GM12878 (cell line): ENCODE measurements around the gene CCDC149.

Experiments
- TAF1 ChIP-seq: IDR thresholded peaks from 2 replicates; pipeline ENCODE4 v1.6.1; 2011; ENCODE audit warnings: mild to moderate bottlenecking, low read depth, low read length, borderline replicate concordance
- TF ChIP-seq, protein P1 (sequence below): fragments of 450-650 bp; formaldehyde crosslinking; IDR thresholded peaks from 2 replicates; pipeline ENCODE4 v1.4.0; 2020; ENCODE audit warnings: mild to moderate bottlenecking, moderate library complexity
- TF ChIP-seq, protein P2 (sequence below), 3 experiments: IDR thresholded peaks in 2 of 3; conservative IDR thresholded peaks in 1 of 3; 2 replicates each; pipeline ENCODE4 v1.5.1; 2011; ENCODE audit warnings: low read depth in 3 of 3, low read length in 3 of 3, mild to moderate bottlenecking in 3 of 3, control low read depth in 2 of 3, moderate library complexity in 2 of 3, inconsistent platforms in 1 of 3, mixed read lengths in 1 of 3; ENCODE audit not compliant: control insufficient read depth in 2 of 3, insufficient read depth in 1 of 3; ENCODE audit errors: extremely low read depth in 1 of 3

DNA sequence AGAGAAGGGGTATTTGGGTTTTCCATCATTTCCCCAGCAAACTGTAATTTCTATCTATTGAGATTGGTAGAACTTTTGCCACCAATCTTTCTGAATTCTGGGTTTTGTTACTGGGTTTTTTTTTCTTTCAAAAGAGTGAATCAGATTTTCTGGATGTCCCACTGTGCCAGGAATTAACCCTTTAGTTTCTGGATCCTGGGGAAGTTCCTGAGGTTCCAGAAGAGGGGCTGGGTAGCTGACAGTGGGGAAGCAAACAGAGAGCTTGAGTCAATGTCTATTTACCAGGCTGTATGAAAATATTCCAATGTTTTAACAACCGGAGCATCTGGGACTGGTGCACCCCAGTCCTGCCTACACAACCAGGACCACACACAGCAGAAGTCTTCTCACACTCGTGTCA, 143.3 kb downstream of the CCDC149 start:
- TF ChIP-seq, protein P1, sequence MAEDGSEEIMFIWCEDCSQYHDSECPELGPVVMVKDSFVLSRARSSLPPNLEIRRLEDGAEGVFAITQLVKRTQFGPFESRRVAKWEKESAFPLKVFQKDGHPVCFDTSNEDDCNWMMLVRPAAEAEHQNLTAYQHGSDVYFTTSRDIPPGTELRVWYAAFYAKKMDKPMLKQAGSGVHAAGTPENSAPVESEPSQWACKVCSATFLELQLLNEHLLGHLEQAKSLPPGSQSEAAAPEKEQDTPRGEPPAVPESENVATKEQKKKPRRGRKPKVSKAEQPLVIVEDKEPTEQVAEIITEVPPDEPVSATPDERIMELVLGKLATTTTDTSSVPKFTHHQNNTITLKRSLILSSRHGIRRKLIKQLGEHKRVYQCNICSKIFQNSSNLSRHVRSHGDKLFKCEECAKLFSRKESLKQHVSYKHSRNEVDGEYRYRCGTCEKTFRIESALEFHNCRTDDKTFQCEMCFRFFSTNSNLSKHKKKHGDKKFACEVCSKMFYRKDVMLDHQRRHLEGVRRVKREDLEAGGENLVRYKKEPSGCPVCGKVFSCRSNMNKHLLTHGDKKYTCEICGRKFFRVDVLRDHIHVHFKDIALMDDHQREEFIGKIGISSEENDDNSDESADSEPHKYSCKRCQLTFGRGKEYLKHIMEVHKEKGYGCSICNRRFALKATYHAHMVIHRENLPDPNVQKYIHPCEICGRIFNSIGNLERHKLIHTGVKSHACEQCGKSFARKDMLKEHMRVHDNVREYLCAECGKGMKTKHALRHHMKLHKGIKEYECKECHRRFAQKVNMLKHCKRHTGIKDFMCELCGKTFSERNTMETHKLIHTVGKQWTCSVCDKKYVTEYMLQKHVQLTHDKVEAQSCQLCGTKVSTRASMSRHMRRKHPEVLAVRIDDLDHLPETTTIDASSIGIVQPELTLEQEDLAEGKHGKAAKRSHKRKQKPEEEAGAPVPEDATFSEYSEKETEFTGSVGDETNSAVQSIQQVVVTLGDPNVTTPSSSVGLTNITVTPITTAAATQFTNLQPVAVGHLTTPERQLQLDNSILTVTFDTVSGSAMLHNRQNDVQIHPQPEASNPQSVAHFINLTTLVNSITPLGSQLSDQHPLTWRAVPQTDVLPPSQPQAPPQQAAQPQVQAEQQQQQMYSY (CRISPR knock-in tag), result no peak
- TF ChIP-seq, protein P2, sequence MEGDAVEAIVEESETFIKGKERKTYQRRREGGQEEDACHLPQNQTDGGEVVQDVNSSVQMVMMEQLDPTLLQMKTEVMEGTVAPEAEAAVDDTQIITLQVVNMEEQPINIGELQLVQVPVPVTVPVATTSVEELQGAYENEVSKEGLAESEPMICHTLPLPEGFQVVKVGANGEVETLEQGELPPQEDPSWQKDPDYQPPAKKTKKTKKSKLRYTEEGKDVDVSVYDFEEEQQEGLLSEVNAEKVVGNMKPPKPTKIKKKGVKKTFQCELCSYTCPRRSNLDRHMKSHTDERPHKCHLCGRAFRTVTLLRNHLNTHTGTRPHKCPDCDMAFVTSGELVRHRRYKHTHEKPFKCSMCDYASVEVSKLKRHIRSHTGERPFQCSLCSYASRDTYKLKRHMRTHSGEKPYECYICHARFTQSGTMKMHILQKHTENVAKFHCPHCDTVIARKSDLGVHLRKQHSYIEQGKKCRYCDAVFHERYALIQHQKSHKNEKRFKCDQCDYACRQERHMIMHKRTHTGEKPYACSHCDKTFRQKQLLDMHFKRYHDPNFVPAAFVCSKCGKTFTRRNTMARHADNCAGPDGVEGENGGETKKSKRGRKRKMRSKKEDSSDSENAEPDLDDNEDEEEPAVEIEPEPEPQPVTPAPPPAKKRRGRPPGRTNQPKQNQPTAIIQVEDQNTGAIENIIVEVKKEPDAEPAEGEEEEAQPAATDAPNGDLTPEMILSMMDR (IDR thresholded peaks at IDR 0.05 in 2 of 3, conservative IDR thresholded peaks at IDR 0.05 in 1 of 3; ENCODE audit: control insufficient read depth in 2 of 3, extremely low read depth in 1 of 3, insufficient read depth in 1 of 3, low read depth in 3 of 3, low read length in 3 of 3), result no peak
- no peak for TF ChIP-seq TAF1
